ENCODE data around the gene ARHGAP4. TPM values are rescaled to one million over a fixed set of nuclear protein-coding genes. Genes with fewer than 3 reads are reported as not detected.

The ARHGAP4 gene
- total and polyA plus RNA-seq, 10 of the 15 experiments (the other 5 are each of a cell fraction or from before 2014, with no cell fraction given), result 0.71 to 120 (median 44.3) TPM

GRCh38 chrX:153971450-153972367 lies 45.6 kb upstream of the ARHGAP4 start, which contains the start of gene HCFC1 (continued):
- TF ChIP-seq TBL1XR1 (IDR thresholded peaks at IDR 0.05; ENCODE audit: low read depth, low read length) (no peak; the same call in 1 of the 2 replicates), ZSCAN29 (IDR thresholded peaks at IDR 0.05) (no peak), REST (IDR thresholded peaks at IDR 0.05; ENCODE audit: low read depth, low read length) (peak; percentile 60; the same call in 1 of the 2 replicates), IKZF2 (IDR thresholded peaks at IDR 0.05) (no peak), POLR2A (IDR thresholded peaks at IDR 0.05; ENCODE audit: low read depth, low read length) (peak; percentile 74), HCFC1 (IDR thresholded peaks at IDR 0.05; ENCODE audit: low read length) (peak; percentile 56), IRF5 (IDR thresholded peaks at IDR 0.05; ENCODE audit: borderline replicate concordance) (no peak), FOXK2 (IDR thresholded peaks at IDR 0.05) (no peak), ETV6 (conservative IDR thresholded peaks at IDR 0.05 in 1 of 2, IDR thresholded peaks at IDR 0.05 in 1 of 2; ENCODE audit: borderline replicate concordance in 1 of 2, low read depth in 1 of 2) (no peak), BACH1 (IDR thresholded peaks at IDR 0.05; ENCODE audit: borderline replicate concordance) (peak; percentile 9; the same call in 1 of the 2 replicates), BRCA1 (IDR thresholded peaks at IDR 0.05; ENCODE audit: low read depth, low read length) (no peak), POLR2AphosphoS5 (IDR thresholded peaks at IDR 0.05; ENCODE audit: low read length) (peak; percentile 59), SP1 (IDR thresholded peaks at IDR 0.05; ENCODE audit: low read depth, low read length) (no peak), CEBPZ (IDR thresholded peaks at IDR 0.05; ENCODE audit: low read depth, low read length) (no peak), CBX5 (IDR thresholded peaks at IDR 0.05; ENCODE audit: low read depth) (no peak), SKIL (IDR thresholded peaks at IDR 0.05; ENCODE audit: low read depth, poor library complexity, severe bottlenecking) (no peak), PKNOX1 (IDR thresholded peaks at IDR 0.05) (peak; percentile 54; the same call in 1 of the 2 replicates), MTA2 (IDR thresholded peaks at IDR 0.05; ENCODE audit: low read depth) (no peak)

Data from GM12878 (cell line).